ENCODE data around the gene MTA1. TPM values are rescaled to one million over a fixed set of nuclear protein-coding genes. Genes with fewer than 3 reads are reported as not detected.
A peak's percentile ranks its signal among the peaks of the same experiment; 100 is the strongest.

The MTA1 gene
- total RNA-seq, 1 experiment from 2014 or later: 166 TPM

- ChIA-PET POLR2A (interaction anchor here (1.0 to 1.4 kb wide), 3 partner anchors 9 to 18 kb away, joined by 3 to 5 read pairs (median 3); no protein-coding TSS in a partner anchor), CTCF (interaction anchor here (0.6 to 1.4 kb wide), 3 partner anchors 8 to 69 kb away, joined by 3 to 4 read pairs (median 3); no protein-coding TSS in a partner anchor)
- intact Hi-C loops (cut with micrococcal nuclease): no loop called here
- TSS peak; percentile 16 for BruUV-seq (replicated peaks)
- DNase-seq (ENCODE audit: unreplicated experiment): no peak
- H3K4me3 Mint-ChIP-seq (ENCODE audit: unreplicated experiment): peak overlapping the region; percentile 83
- H3K27ac Mint-ChIP-seq (ENCODE audit: low read depth, unreplicated experiment): peak overlapping the region; percentile 93
- no peaks in the 10 kb centered on the region for H3K27me3 Mint-ChIP-seq (ENCODE audit: insufficient read depth, unreplicated experiment)
- H3K36me3 Mint-ChIP-seq (ENCODE audit: insufficient read depth, unreplicated experiment): peaks cover 5% of the 10 kb centered on the region
- H3K9me3 Mint-ChIP-seq (ENCODE audit: unreplicated experiment): no peaks in the 10 kb centered on the region
- H3K4me1 Mint-ChIP-seq (ENCODE audit: insufficient read depth, unreplicated experiment): peaks cover 11% of the 10 kb centered on the region
- no peak for TF ChIP-seq CTCF (IDR thresholded peaks at IDR 0.05; ENCODE audit: unreplicated experiment)
These were observed 1.5 kb downstream of the MTA1 start for GRCh38 chr14:105420974-105421674.

GRCh38 chr14:105421723-105422615 lies 2.3 kb downstream of the MTA1 start:
- Mint-ChIP-seq H3K4me3 (ENCODE audit: unreplicated experiment) (peak overlapping the region; percentile 83), H3K36me3 (ENCODE audit: insufficient read depth, unreplicated experiment) (peaks cover 11% of the 10 kb centered on the region), H3K9me3 (ENCODE audit: unreplicated experiment) (no peaks in the 10 kb centered on the region), H3K4me1 (ENCODE audit: insufficient read depth, unreplicated experiment) (peaks cover 11% of the 10 kb centered on the region), H3K27me3 (ENCODE audit: insufficient read depth, unreplicated experiment) (no peaks in the 10 kb centered on the region), H3K27ac (ENCODE audit: low read depth, unreplicated experiment) (peak overlapping the region; percentile 93)
- intact Hi-C loops (cut with micrococcal nuclease): no loop called here
- no peak for TF ChIP-seq CTCF (IDR thresholded peaks at IDR 0.05; ENCODE audit: unreplicated experiment)
- ChIA-PET POLR2A (interaction anchor here (1.0 to 1.4 kb wide), 2 partner anchors 8 to 13 kb away, joined by 3 to 5 read pairs; no protein-coding TSS in a partner anchor), CTCF (interaction anchor here (0.6 to 1.4 kb wide), 3 partner anchors 8 to 68 kb away, joined by 3 to 4 read pairs (median 3); no protein-coding TSS in a partner anchor)
- DNase-seq (ENCODE audit: unreplicated experiment): no peak
- no TSS peak for BruUV-seq (replicated peaks)

- CTCF ChIA-PET: interaction anchor here (1.4 kb wide), 1 partner anchor 8 kb away, joined by 3 read pairs; no protein-coding TSS in a partner anchor
- intact Hi-C loops (cut with micrococcal nuclease): no loop called here
- POLR2A ChIA-PET: no interaction called here
- Mint-ChIP-seq H3K27me3 (ENCODE audit: insufficient read depth, unreplicated experiment) (no peaks in the 10 kb centered on the region), H3K4me3 (ENCODE audit: unreplicated experiment) (peak overlapping the region; percentile 83), H3K27ac (ENCODE audit: low read depth, unreplicated experiment) (no peak overlapping the region), H3K36me3 (ENCODE audit: insufficient read depth, unreplicated experiment) (peaks cover 17% of the 10 kb centered on the region), H3K9me3 (ENCODE audit: unreplicated experiment) (no peaks in the 10 kb centered on the region), H3K4me1 (ENCODE audit: insufficient read depth, unreplicated experiment) (peaks cover 11% of the 10 kb centered on the region)
- no peak for TF ChIP-seq CTCF (IDR thresholded peaks at IDR 0.05; ENCODE audit: unreplicated experiment)
- DNase-seq (ENCODE audit: unreplicated experiment): no peak
- no TSS peak for BruUV-seq (replicated peaks)
These were observed 3.3 kb downstream of the MTA1 start for GRCh38 chr14:105422695-105423487.

Data from MCF 10A (cell line).